Measurements from ENCODE around the gene PRR16.

PRR16 gene

DNA sequence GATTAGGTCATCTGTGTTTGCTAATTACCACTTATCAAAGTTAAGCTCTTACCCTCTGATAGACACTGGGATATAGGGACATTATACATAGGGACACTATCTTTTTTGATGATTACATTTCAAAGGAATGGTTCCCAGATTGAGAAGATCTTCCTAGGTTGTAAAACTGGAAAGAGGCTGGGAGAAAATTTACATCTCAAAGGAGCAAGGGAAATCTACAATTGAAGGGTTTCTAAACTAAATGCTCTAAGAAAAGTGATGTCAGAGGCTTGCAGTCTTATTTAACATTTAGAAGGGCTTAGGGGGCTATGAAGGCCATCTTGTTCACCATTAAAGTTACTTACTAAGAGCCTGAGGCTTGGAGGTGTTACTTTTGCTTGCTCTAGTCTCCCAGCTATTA, 242.8 kb downstream of the PRR16 start:
- no peaks in the 10 kb centered on the region for H3K36me3 ChIP-seq (ENCODE audit: insufficient read depth, insufficient read length, low read length)
- no peak overlapping the region for H3K9ac ChIP-seq (ENCODE audit: insufficient read length, low read depth)
- H3K4me1 ChIP-seq (ENCODE audit: insufficient read depth, insufficient read length) = peaks cover 2% of the 10 kb centered on the region
- peaks cover 9% of the 10 kb centered on the region for H3K27me3 ChIP-seq (ENCODE audit: insufficient read depth, insufficient read length)
- TF ChIP-seq ZNF274 (IDR thresholded peaks at IDR 0.05; ENCODE audit: low read depth, low read length) (no peak), SUZ12 (IDR thresholded peaks at IDR 0.05; ENCODE audit: extremely low read depth, insufficient read depth, insufficient read length) (no peak), YY1 (IDR thresholded peaks at IDR 0.05; ENCODE audit: insufficient read depth, insufficient read length) (no peak)
- peaks cover 12% of the 10 kb centered on the region; the same call in 1 of the 2 replicates for H3K9me3 ChIP-seq (ENCODE audit: insufficient read depth, low read length)
- no peak for DNase-seq (ENCODE audit: low read depth, low spot score)
- no peak overlapping the region for H3K4me3 ChIP-seq (ENCODE audit: insufficient read length, low read depth)

DNA sequence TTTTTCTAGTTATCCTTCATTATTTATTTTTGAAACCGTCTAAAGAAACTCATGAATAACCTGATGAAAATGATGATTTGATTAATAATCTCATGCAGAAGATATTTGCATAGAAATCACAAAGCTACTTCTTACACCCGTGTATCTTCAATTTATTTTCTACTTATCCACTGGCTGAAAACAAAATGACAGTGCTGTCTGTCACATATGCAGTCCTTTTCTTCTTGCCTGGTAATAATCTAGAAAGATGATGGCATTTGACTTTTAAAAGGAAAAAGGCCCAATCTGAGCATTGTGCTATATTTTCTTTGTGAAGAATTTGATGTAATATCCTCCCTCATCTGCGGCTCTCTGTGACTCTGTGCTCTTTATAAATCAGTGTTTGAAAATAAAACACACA, 253.3 kb downstream of the PRR16 start:
- no peaks in the 10 kb centered on the region for H3K27me3 ChIP-seq (ENCODE audit: insufficient read depth, insufficient read length)
- no peak for TF ChIP-seq ZNF274 (IDR thresholded peaks at IDR 0.05; ENCODE audit: low read depth, low read length)
- no peak for TF ChIP-seq SUZ12 (IDR thresholded peaks at IDR 0.05; ENCODE audit: extremely low read depth, insufficient read depth, insufficient read length)
- TF ChIP-seq YY1 (IDR thresholded peaks at IDR 0.05; ENCODE audit: insufficient read depth, insufficient read length) = no peak
- H3K36me3 ChIP-seq (ENCODE audit: insufficient read depth, insufficient read length, low read length) = no peaks in the 10 kb centered on the region
- no peaks in the 10 kb centered on the region for H3K9me3 ChIP-seq (ENCODE audit: insufficient read depth, low read length)
- no peak overlapping the region for H3K4me3 ChIP-seq (ENCODE audit: insufficient read length, low read depth)
- no peak overlapping the region for H3K9ac ChIP-seq (ENCODE audit: insufficient read length, low read depth)
- DNase-seq (ENCODE audit: low read depth, low spot score) = no peak
- H3K4me1 ChIP-seq (ENCODE audit: insufficient read depth, insufficient read length) = no peaks in the 10 kb centered on the region

DNA sequence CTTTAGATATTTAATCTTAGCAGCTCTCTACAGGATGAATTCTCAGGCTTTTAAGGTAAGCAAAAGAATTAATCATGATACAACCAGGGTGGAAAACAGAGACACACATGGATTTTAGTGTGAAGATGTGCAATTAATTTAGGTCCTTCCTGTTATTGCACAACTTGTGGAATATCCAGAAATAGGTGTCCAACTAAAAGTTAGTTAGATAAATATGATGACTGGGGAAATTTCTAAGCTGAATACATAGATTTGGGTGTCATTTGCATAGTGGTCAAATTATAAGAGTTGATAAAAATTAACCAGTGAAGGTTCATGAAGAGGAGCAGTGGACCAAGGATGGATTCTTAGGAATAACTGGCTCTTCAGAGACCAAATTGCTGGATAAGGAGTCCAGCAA, 266.1 kb downstream of the PRR16 start:
- H3K9me3 ChIP-seq (ENCODE audit: insufficient read depth, low read length) = no peaks in the 10 kb centered on the region
- TF ChIP-seq YY1 (IDR thresholded peaks at IDR 0.05; ENCODE audit: insufficient read depth, insufficient read length) (no peak), ZNF274 (IDR thresholded peaks at IDR 0.05; ENCODE audit: low read depth, low read length) (no peak), SUZ12 (IDR thresholded peaks at IDR 0.05; ENCODE audit: extremely low read depth, insufficient read depth, insufficient read length) (no peak)

DNA sequence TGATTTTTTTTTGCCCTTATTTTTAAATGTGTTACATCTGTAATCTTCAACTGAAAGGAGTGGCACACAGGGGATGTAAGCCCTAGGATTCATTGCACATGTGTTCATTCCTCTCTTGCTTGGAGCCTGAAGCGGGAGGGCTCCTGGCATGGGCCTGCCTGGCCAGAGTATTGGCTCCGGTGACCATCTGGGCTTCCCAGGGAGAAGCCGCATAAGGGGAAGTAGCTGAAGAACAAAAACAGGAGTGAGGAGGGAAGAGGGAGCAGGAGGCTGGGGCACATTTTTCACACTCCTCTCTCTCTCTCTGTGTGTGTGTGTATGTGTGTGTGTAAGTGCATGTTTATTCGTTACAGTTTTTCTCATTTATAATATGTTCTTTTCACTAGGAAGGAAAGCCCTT, 269.9 kb downstream of the PRR16 start:
- no peaks in the 10 kb centered on the region for H3K27me3 ChIP-seq (ENCODE audit: insufficient read depth, insufficient read length)
- H3K4me3 ChIP-seq (ENCODE audit: insufficient read length, low read depth) = no peak overlapping the region
- H3K36me3 ChIP-seq (ENCODE audit: insufficient read depth, insufficient read length, low read length) = no peaks in the 10 kb centered on the region
- DNase-seq (ENCODE audit: low read depth, low spot score) = no peak
- no peaks in the 10 kb centered on the region for H3K4me1 ChIP-seq (ENCODE audit: insufficient read depth, insufficient read length)
- TF ChIP-seq ZNF274 (IDR thresholded peaks at IDR 0.05; ENCODE audit: low read depth, low read length) = no peak
- no peak for TF ChIP-seq YY1 (IDR thresholded peaks at IDR 0.05; ENCODE audit: insufficient read depth, insufficient read length)
- TF ChIP-seq SUZ12 (IDR thresholded peaks at IDR 0.05; ENCODE audit: extremely low read depth, insufficient read depth, insufficient read length) = no peak
- H3K9ac ChIP-seq (ENCODE audit: insufficient read length, low read depth) = no peak overlapping the region
- H3K9me3 ChIP-seq (ENCODE audit: insufficient read depth, low read length) = no peaks in the 10 kb centered on the region

More for the DNA sequence above, 266.1 kb downstream of the PRR16 start:
- Histone ChIP-seq H3K4me1 (ENCODE audit: insufficient read depth, insufficient read length) (no peaks in the 10 kb centered on the region), H3K27me3 (ENCODE audit: insufficient read depth, insufficient read length) (no peaks in the 10 kb centered on the region), H3K9ac (ENCODE audit: insufficient read length, low read depth) (no peak overlapping the region), H3K36me3 (ENCODE audit: insufficient read depth, insufficient read length, low read length) (no peaks in the 10 kb centered on the region), H3K4me3 (ENCODE audit: insufficient read length, low read depth) (no peak overlapping the region)
- DNase-seq (ENCODE audit: low read depth, low spot score) = no peak

DNA sequence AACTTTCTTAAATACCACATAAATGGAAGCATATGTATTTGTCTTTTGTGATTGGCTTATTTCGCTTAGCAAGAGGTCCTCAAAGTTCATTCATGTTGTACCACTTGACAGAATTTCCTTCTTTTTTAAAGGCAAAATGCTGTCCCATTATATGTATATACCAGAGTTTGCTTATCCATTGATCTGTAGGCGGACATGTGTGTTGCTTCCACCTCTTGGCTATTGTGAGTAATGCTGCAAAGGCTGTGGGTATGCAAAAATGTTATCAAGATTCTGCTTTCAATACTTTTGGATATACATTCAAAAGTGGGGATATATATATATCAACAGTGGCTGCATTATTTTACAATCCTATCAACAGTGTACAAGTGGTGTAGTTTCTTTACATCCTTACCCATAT, 271.0 kb downstream of the PRR16 start:
- Histone ChIP-seq H3K4me1 (ENCODE audit: insufficient read depth, insufficient read length) (no peaks in the 10 kb centered on the region), H3K9me3 (ENCODE audit: insufficient read depth, low read length) (no peaks in the 10 kb centered on the region), H3K9ac (ENCODE audit: insufficient read length, low read depth) (no peak overlapping the region), H3K4me3 (ENCODE audit: insufficient read length, low read depth) (no peak overlapping the region), H3K27me3 (ENCODE audit: insufficient read depth, insufficient read length) (no peaks in the 10 kb centered on the region), H3K36me3 (ENCODE audit: insufficient read depth, insufficient read length, low read length) (no peaks in the 10 kb centered on the region)
- no peak for DNase-seq (ENCODE audit: low read depth, low spot score)
- TF ChIP-seq SUZ12 (IDR thresholded peaks at IDR 0.05; ENCODE audit: extremely low read depth, insufficient read depth, insufficient read length) (no peak), YY1 (IDR thresholded peaks at IDR 0.05; ENCODE audit: insufficient read depth, insufficient read length) (no peak), ZNF274 (IDR thresholded peaks at IDR 0.05; ENCODE audit: low read depth, low read length) (no peak)
